Natural killer cell (primary cell): ENCODE measurements around the gene OXSM. TPM values are rescaled to one million over a fixed set of nuclear protein-coding genes. Genes with fewer than 3 reads are reported as not detected.

Experiments
- ATAC-seq, 3 donors: fragments of 150-1000 bp in 2 of 3; fragments of 200-7000 bp in 1 of 3; cut with Tn5 transposase; 1 replicate in 1 of 3; 2 replicates in 2 of 3; pipeline ENCODE4 v1.10.0; 2021; ENCODE audit warnings: mild to moderate bottlenecking in 2 of 3, moderate library complexity in 2 of 3
- DNase-seq, 2 donors: peaks; one replicate each; pipeline versions ENCODE4 v3.0.0 to v3.0.0-alpha.2; 2013 to 2021; ENCODE audit warnings: mixed read lengths in 1 of 2
- H3K27ac ChIP-seq: one replicate; pipeline ENCODE4 v1.5.1; 2013; ENCODE audit warnings: mild to moderate bottlenecking, low read length
- H3K27me3 ChIP-seq: one replicate; pipeline ENCODE4 v1.6.1; 2013; ENCODE audit warnings: low read length; ENCODE audit not compliant: control insufficient read depth, insufficient read depth
- H3K36me3 ChIP-seq: one replicate; pipeline ENCODE4 v1.6.1; 2013; ENCODE audit warnings: low read length; ENCODE audit not compliant: control insufficient read depth, insufficient read depth
- H3K4me1 ChIP-seq: one replicate; pipeline ENCODE4 v1.6.1; 2013; ENCODE audit warnings: low read length; ENCODE audit not compliant: control insufficient read depth, insufficient read depth
- H3K4me3 ChIP-seq: one replicate; pipeline ENCODE4 v1.5.1; 2013; ENCODE audit warnings: low read length
- H3K9me3 ChIP-seq: one replicate; pipeline ENCODE4 v1.6.1; 2013; ENCODE audit warnings: low read length; ENCODE audit not compliant: control insufficient read depth, insufficient read depth
- H3K27ac Mint-ChIP-seq, 2 donors: one replicate each; pipeline ENCODE4 v1.8.0; 2022; ENCODE audit warnings: mild to moderate bottlenecking in 2 of 2, mixed read lengths in 2 of 2, moderate library complexity in 1 of 2
- H3K27me3 Mint-ChIP-seq, 2 donors: one replicate each; pipeline ENCODE4 v1.8.0; 2022; ENCODE audit warnings: low read depth in 2 of 2, mixed read lengths in 2 of 2
- H3K36me3 Mint-ChIP-seq: one replicate; pipeline ENCODE4 v1.8.0; 2022; ENCODE audit warnings: mixed read lengths
- H3K4me1 Mint-ChIP-seq, 2 donors: one replicate each; pipeline ENCODE4 v1.8.0; 2022; ENCODE audit warnings: mixed read lengths in 2 of 2
- H3K4me3 Mint-ChIP-seq: one replicate; pipeline ENCODE4 v1.8.0; 2022; ENCODE audit warnings: mild to moderate bottlenecking, moderate library complexity, mixed read lengths
- H3K9me3 Mint-ChIP-seq, 2 donors: one replicate each; pipeline ENCODE4 v1.8.0; 2022; ENCODE audit warnings: mixed read lengths in 2 of 2
- WGBS: methylation state at CpG from one replicate; pipeline ENCODE4 v1.1.7; 2013; ENCODE audit warnings: missing lambda C conversion rate; ENCODE audit not compliant: insufficient coverage; 5-methylcytosine and 5-hydroxymethylcytosine counted together
- intact Hi-C: fragments of 100-400 bp; cut with micrococcal nuclease; formaldehyde crosslinking; loops from one replicate; pipeline ENCODE4 v1.14.2; 2022
- total RNA-seq, 4 donors: library from RNA; stranded (reverse); fragments of 120-200 nt in 1 of 4; gene quantifications; one replicate each; pipeline versions ENCODE4 v1.2.3 to v1.2.4, GENCODE V29; 2013 to 2022
- TF ChIP-seq, protein P1 (sequence below): fragments of 200-600 bp; IDR thresholded peaks from one replicate; pipeline ENCODE4 v1.8.0; 2022; ENCODE audit warnings: antibody characterized with exemption

The OXSM gene
- 10 to 100 TPM in 1 of 3 donors, 1 to 10 TPM in 2; 7.3 to 12.2 (median 8.6) TPM for total RNA-seq
- total RNA-seq (2013) = 16.4 TPM

DNA sequence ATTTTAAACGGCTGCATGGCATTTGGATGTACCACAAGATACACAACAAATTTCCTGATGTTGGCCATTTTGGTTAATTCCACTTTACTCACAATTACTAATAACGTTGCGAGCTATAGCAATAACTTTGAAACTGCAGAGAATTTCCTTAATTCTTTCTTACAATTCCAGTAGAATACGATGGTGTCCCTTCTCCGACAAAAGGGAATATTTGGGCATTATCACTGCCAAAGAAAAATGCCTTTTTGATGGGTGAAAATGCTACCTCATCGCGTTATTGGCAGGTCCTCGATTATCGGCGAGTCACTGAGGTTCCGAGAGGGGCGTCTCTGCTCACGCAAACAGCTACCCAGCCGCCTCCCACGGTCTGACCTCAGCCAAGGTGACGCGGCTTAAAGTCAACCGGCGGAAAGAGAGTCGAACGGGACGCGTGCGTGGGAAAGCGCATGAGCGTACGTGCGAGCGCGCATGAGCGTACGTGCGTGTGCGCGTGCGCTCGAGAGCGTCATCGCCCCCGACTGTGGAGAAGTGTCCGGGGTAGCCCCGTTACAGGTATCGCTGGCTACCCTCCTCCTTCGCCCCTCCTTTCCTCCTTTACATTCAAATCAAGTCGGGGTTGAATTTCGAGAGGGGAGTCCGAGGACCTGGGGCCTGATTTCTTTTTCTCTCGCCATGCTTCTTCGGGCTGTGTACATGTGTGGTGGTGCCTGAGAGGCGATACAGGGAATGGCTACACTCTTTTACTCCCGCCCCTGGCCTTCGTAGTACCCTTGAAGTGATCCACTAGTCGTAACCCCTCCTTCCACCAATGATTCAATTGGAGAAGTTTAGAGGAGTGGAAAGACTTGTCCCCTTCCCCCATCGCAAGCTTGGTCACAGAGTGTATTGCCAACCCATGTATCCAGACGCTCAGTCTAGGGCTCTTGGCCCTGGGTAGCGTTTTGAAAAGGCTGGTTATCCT is at the start of gene OXSM:
TSS of gene OXSM (plus strand) at position 495 of the 961 bp plus-strand sequence. CDS start 931 bp downstream, outside the sequence.
- Mint-ChIP-seq H3K36me3 (peaks cover 5% of the 10 kb centered on the region), H3K4me3 (peak within 1 kb of the TSS; percentile 96), H3K27ac (peak within 1 kb of the TSS; percentile 96 to 100), H3K9me3 (no peaks in the 10 kb centered on the region), H3K27me3 (no peaks in the 10 kb centered on the region), H3K4me1 (peaks cover 24 to 30% of the 10 kb centered on the region in 2 donors)
- under 1% methylated on average over 47 of the region's 56 CpGs for WGBS
- intact Hi-C loops = loop anchor here (5.0 kb wide), 1 partner anchor 122 kb away; no protein-coding TSS in a partner anchor
- Histone ChIP-seq H3K9me3 (no peaks in the 10 kb centered on the region), H3K4me1 (peaks cover 4% of the 10 kb centered on the region), H3K27ac (peak within 1 kb of the TSS; percentile 95), H3K36me3 (peaks cover 4% of the 10 kb centered on the region), H3K27me3 (no peaks in the 10 kb centered on the region), H3K4me3 (peak within 1 kb of the TSS; percentile 75)
- DNase-seq (peak; percentile 84 to 98), ATAC-seq (peak; percentile 90 to 94 (median 92))
- TF ChIP-seq, protein P1, sequence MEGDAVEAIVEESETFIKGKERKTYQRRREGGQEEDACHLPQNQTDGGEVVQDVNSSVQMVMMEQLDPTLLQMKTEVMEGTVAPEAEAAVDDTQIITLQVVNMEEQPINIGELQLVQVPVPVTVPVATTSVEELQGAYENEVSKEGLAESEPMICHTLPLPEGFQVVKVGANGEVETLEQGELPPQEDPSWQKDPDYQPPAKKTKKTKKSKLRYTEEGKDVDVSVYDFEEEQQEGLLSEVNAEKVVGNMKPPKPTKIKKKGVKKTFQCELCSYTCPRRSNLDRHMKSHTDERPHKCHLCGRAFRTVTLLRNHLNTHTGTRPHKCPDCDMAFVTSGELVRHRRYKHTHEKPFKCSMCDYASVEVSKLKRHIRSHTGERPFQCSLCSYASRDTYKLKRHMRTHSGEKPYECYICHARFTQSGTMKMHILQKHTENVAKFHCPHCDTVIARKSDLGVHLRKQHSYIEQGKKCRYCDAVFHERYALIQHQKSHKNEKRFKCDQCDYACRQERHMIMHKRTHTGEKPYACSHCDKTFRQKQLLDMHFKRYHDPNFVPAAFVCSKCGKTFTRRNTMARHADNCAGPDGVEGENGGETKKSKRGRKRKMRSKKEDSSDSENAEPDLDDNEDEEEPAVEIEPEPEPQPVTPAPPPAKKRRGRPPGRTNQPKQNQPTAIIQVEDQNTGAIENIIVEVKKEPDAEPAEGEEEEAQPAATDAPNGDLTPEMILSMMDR = no peak

DNA sequence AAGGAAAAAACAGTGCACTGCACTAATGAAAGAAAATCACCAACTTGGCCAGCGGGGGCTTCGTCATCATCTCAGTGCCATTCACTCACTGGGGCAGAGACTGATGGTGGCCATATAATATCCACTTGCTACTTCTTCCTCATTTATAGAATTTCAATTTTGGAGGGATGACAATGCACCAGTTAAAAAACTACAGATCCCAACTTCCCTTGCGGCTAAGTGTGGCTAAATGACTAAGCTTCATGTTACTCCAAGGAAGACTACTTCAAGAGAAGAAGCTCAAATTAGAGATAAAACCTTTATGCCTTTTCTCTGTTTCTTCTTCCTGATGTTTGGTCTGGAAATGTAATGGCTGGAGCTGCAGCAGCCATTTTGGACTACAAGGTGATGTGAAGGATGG is 45.4 kb upstream of the OXSM start:
- no peak overlapping the region for H3K4me3 Mint-ChIP-seq
- no peaks in the 10 kb centered on the region for H3K9me3 Mint-ChIP-seq
- peaks cover 14 to 28% of the 10 kb centered on the region in 2 donors for H3K4me1 Mint-ChIP-seq
- no peak for DNase-seq
- intact Hi-C loops = no loop called here
- no peak overlapping the region for H3K4me3 ChIP-seq
- 98% methylated on average over 3 of the region's 3 CpGs for WGBS
- peaks cover 51% of the 10 kb centered on the region for H3K36me3 ChIP-seq
- no peaks in the 10 kb centered on the region for H3K9me3 ChIP-seq
- H3K27ac Mint-ChIP-seq = peak overlapping the region; percentile 3
- H3K36me3 Mint-ChIP-seq = peaks cover 32% of the 10 kb centered on the region
- no peaks in the 10 kb centered on the region for H3K27me3 ChIP-seq
- TF ChIP-seq, protein P1 = no peak
- ATAC-seq = no peak
- no peak overlapping the region for H3K27ac ChIP-seq
- H3K27me3 Mint-ChIP-seq = no peaks in the 10 kb centered on the region
- no peaks in the 10 kb centered on the region for H3K4me1 ChIP-seq

DNA sequence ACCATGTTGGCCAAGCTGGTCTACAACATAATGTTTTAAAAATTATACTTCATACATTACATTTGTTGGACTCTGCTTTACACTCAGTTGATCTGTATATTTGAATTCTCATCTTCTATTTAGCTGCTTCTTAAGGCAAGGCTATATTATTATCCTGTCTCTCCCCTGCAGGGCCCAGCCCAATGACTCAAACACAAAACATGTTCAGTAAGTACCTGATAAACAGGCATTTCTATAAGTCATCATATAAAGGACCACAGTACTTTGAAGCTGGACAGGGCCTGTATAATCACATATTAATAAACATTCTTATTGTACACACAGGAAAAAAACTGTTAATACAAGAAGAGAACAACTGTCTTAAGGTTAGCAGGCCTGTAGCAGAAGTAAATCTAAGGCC is 42.9 kb upstream of the OXSM start:
- Mint-ChIP-seq H3K9me3 (no peaks in the 10 kb centered on the region), H3K27me3 (no peaks in the 10 kb centered on the region), H3K36me3 (peaks cover 37% of the 10 kb centered on the region), H3K27ac (no peak overlapping the region), H3K4me1 (peaks cover 11 to 29% of the 10 kb centered on the region in 2 donors), H3K4me3 (no peak overlapping the region)
- no peaks in the 10 kb centered on the region for H3K27me3 ChIP-seq
- TF ChIP-seq, protein P1 = no peak
- H3K36me3 ChIP-seq = peaks cover 64% of the 10 kb centered on the region
- no peak overlapping the region for H3K27ac ChIP-seq
- DNase-seq (no peak), ATAC-seq (no peak)
- no peak overlapping the region for H3K4me3 ChIP-seq
- no peaks in the 10 kb centered on the region for H3K9me3 ChIP-seq
- no peaks in the 10 kb centered on the region for H3K4me1 ChIP-seq
- intact Hi-C loops = no loop called here
